ENCODE measurements around the gene FDX2.

Gene FDX2

DNA sequence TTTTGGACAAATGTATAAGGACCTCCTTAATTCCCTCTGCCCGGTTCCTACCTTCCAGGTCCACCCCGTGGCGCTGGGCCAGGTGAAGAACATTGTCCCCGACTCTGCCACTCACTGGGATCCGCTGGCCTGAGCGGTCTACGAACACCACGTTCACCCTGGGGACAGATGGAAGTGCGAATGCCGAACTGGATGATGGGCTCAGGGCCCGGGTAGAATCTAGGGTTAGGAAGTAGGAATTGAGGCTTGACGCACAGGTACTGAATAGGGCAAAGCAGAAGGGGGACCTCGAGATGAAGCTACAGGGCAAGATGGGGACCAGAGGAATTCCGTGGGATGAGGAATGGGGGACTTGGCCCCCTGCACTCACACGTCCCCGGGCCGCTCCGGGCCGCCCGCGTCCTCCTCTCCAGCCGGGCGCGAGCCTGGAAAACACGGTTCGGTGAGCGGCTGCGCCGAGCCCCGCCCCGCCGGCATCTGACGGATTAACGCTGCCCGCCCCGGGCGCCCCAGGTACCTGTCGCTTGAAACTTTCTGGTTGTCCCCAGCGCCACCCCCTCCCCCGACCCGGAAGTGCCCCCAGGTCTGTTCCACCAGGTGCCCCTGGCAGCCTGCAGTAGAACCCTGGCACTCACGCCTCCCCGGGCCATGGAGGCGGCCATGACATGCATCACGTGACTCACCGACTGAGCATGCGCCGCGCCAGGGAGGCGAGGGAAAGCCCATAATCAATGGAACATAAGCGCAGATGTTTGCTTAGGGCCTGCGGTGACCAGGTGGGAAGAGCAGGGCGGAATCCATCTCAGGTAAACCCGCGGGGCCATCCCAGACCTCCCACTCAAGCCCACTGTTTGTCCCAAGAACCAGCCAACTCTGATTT is at the start of gene FDX2:
TSS of gene FDX2 (minus strand) at position 681 of the 880 bp plus-strand sequence. CDS start at position 662, 19 bp downstream.
- no peak for DNase-seq (ENCODE audit: low read depth, low spot score)
- CTCF ChIA-PET = interaction anchor here (0.7 to 2.2 kb wide), 6 partner anchors 10 to 101 kb away, joined by 3 to 10 read pairs (median 6); no protein-coding TSS in a partner anchor
- peak within 1 kb of the TSS; percentile 80 for H3K4me3 ChIP-seq (ENCODE audit: low read depth, low read length)

DNA sequence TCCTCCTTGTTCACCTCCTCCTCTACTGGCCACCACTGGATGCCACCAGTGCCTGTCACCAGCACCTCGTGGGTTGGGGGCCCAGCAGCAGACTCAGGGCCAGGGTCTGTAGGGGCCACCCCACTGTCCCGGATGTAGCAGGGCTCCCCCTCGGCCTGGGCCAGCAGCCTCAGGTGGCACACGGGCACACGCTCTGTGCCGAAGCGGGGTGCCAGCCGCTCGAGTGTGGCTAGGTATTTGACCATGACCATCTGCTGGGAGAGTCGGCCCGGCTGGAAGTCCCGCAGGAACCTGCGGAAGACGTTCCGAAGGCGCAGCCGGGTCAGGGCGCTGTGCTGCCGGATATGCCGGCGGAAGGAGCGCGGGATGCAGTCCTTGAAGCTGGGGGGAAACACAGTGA is 49.7 kb upstream of the FDX2 start:
- POLR2A ChIA-PET = interaction anchor here (1.0 kb wide), 1 partner anchor 21 kb away, joined by 5 read pairs; no protein-coding TSS in a partner anchor
- CTCF ChIA-PET = interaction anchor here (0.9 to 41.8 kb wide), 2 partner anchors 10 to 103 kb away, joined by 3 to 1180 read pairs; partner anchors contain the start of gene ICAM1
- DNase-seq (ENCODE audit: low read depth, low spot score) = no peak
- TF ChIP-seq CTCF (IDR thresholded peaks at IDR 0.05; ENCODE audit: insufficient read depth, low read length, missing control alignments) = no peak
- H3K4me3 ChIP-seq (ENCODE audit: low read depth, low read length) = no peak overlapping the region

More for the DNA sequence above, at the start of gene FDX2:
- POLR2A ChIA-PET = no interaction called here
- no peak for TF ChIP-seq CTCF (IDR thresholded peaks at IDR 0.05; ENCODE audit: insufficient read depth, low read length, missing control alignments)

- TF ChIP-seq CTCF (IDR thresholded peaks at IDR 0.05; ENCODE audit: insufficient read depth, low read length, missing control alignments) = no peak
- no peak overlapping the region for H3K4me3 ChIP-seq (ENCODE audit: low read depth, low read length)
- DNase-seq (ENCODE audit: low read depth, low spot score) = no peak
- ChIA-PET CTCF (no interaction called here), POLR2A (no interaction called here)
Observed at GRCh38 chr19:10364644-10365043, 48.8 kb upstream of the FDX2 start.

GRCh38 chr19:10363789-10364281 is 48.0 kb upstream of the FDX2 start:
- H3K4me3 ChIP-seq (ENCODE audit: low read depth, low read length) = no peak overlapping the region
- no peak for DNase-seq (ENCODE audit: low read depth, low spot score)
- CTCF ChIA-PET = no interaction called here
- POLR2A ChIA-PET = no interaction called here
- TF ChIP-seq CTCF (IDR thresholded peaks at IDR 0.05; ENCODE audit: insufficient read depth, low read length, missing control alignments) = no peak

- TF ChIP-seq CTCF (IDR thresholded peaks at IDR 0.05; ENCODE audit: insufficient read depth, low read length, missing control alignments) = no peak
- no peak overlapping the region for H3K4me3 ChIP-seq (ENCODE audit: low read depth, low read length)
- CTCF ChIA-PET = interaction anchor here (0.9 to 1.4 kb wide), 3 partner anchors 26 to 92 kb away, joined by 4 read pairs; partner anchors contain the start of gene ICAM1
- POLR2A ChIA-PET = no interaction called here
- DNase-seq (ENCODE audit: low read depth, low spot score) = no peak
Observed at GRCh38 chr19:10362259-10362658, 46.4 kb upstream of the FDX2 start.

DNA sequence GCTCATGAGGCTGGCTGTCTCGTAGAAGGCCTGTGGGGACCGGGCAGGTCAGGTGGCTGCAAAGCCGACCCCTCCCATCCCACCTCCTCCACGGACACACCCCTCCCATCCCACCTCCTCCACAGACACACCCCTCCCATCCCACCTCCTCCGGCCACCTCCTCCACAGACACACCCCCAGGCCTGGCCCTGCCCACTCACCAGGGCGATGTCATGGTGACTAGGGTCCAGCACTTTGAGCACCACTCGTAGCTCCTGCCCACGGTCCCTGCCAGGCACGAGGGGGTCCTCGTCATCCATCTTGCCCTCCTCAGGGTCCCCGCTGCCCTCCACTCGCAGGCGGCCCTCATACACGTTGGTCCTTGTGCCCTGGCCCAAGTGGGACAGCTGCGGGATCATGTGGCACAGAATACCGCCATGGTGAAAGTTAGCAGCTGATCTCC is 45.8 kb upstream of the FDX2 start:
- DNase-seq (ENCODE audit: low read depth, low spot score) = no peak
- CTCF ChIA-PET = interaction anchor here (1.4 kb wide), 1 partner anchor 27 kb away, joined by 4 read pairs; no protein-coding TSS in a partner anchor
- TF ChIP-seq CTCF (IDR thresholded peaks at IDR 0.05; ENCODE audit: insufficient read depth, low read length, missing control alignments) = no peak
- no peak overlapping the region for H3K4me3 ChIP-seq (ENCODE audit: low read depth, low read length)
- POLR2A ChIA-PET = no interaction called here

All from AG04449 (cell line).